Stimulated activated CD8-positive, alpha-beta memory T cell treated with anti-CD3 and anti-CD28 coated beads, Interleukin-4, amount 100 ng/mL, for 1 hour (primary cell): Measurements from ENCODE around the gene MED9.

Experiments used
- DNase-seq, 2 donors: peaks; one replicate each; pipeline ENCODE4 v3.0.0-alpha.2; 2020; ENCODE audit warnings: low read depth in 2 of 2, low spot score in 1 of 2

Gene MED9

GRCh38 chr17:17533901-17534441 lies 57.2 kb downstream of the MED9 start:
- DNase-seq: no peak

- DNase-seq: no peak
These were observed 59.2 kb downstream of the MED9 start for GRCh38 chr17:17535957-17536356.

- no peak for DNase-seq
These were observed 59.9 kb downstream of the MED9 start for GRCh38 chr17:17536702-17537101.

GRCh38 chr17:17537311-17538099 lies 60.7 kb downstream of the MED9 start:
- no peak for DNase-seq

- DNase-seq: no peak
These were observed 61.9 kb downstream of the MED9 start for GRCh38 chr17:17538417-17539391.

GRCh38 chr17:17539591-17539990 lies 62.8 kb downstream of the MED9 start:
- DNase-seq: no peak

GRCh38 chr17:17540278-17540906 lies 63.6 kb downstream of the MED9 start:
- no peak for DNase-seq

- DNase-seq: no peak
These were observed 64.3 kb downstream of the MED9 start for GRCh38 chr17:17540935-17541639.

GRCh38 chr17:17541640-17542001 lies 64.8 kb downstream of the MED9 start:
- DNase-seq: no peak
